ENCODE data around the gene GPR63. TPM values are rescaled to one million over a fixed set of nuclear protein-coding genes. Genes with fewer than 3 reads are reported as not detected.

Gene GPR63
- total RNA-seq, 1 experiment from 2014 or later: 5.9 TPM

DNA sequence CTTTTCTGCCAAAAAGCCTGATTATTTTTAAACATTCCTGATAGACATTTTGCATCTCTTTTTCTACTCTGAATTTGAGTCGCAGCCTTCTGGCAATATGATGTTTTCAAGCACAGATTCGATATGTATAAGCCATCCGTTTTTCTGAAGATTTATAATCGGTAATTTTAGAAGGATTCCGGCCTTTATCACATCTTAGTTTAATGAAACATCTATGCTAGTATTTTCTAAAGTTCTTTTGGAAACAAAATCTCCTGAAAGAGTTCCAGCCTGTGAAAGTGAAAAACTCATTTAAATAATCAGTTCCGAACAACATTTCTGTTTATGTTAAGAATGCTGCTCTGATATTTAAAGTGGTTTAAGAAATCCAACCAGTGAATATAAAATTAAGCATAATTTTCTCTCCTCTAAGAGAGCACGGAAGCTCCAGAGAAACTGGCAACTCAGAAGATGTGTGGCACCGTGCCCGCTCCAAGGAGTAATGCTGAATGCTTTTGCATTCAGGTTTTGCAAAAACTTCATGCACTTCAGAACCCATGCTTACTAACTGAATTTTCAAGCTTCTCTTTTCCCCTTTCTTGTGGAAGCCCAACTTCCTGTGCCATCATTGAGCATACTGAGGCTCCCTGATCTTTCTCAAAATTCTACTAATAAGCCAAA, 39.7 kb upstream of the GPR63 start:
- no peaks in the 10 kb centered on the region; the same call in 1 of the 2 replicates for H3K27me3 ChIP-seq (ENCODE audit: insufficient read depth, low read length)
- no peak overlapping the region for H3T11ph ChIP-seq (ENCODE audit: low read length)
- H2AFZ ChIP-seq (ENCODE audit: low read length): no peak overlapping the region
- no peaks in the 10 kb centered on the region for H4K20me1 ChIP-seq (ENCODE audit: control insufficient read depth, insufficient read depth, insufficient read length)
- no peak overlapping the region for H3K14ac ChIP-seq (ENCODE audit: insufficient read depth, low read length)
- no peaks in the 10 kb centered on the region for H3K36me3 Mint-ChIP-seq (ENCODE audit: insufficient read depth in 1 of 3, low read depth in 3 of 3)
- H3K79me1 ChIP-seq (ENCODE audit: insufficient read depth, low read depth, low read length, poor library complexity, severe bottlenecking): no peaks in the 10 kb centered on the region
- no peak overlapping the region for H3K4ac ChIP-seq (ENCODE audit: low read depth, low read length)
- WGBS (ENCODE audit: extremely low coverage, insufficient read length, low lambda C conversion rate): no CpG with 5 or more reads among the region's 9 CpGs
- no peaks in the 10 kb centered on the region for H3K27me3 Mint-ChIP-seq (ENCODE audit: low read depth)
- H4K5ac ChIP-seq (ENCODE audit: insufficient read length, low read depth, low read length): no peak overlapping the region
- H3K9me3 ChIP-seq (ENCODE audit: control insufficient read depth, low read depth, low read length): no peaks in the 10 kb centered on the region
- H3K56ac ChIP-seq (ENCODE audit: insufficient read length, low read depth, low read length): no peak overlapping the region
- H2BK20ac ChIP-seq (ENCODE audit: low read depth, low read length, poor library complexity, severe bottlenecking): no peak overlapping the region
- no peaks in the 10 kb centered on the region for H3K23me2 ChIP-seq (ENCODE audit: insufficient read length, low read depth, low read length, poor library complexity, severe bottlenecking)
- no peak overlapping the region for H3K9ac ChIP-seq (ENCODE audit: extremely low read depth, insufficient read length, low read length)
- no peak overlapping the region for H3K23ac ChIP-seq (ENCODE audit: insufficient read length, low read depth, low read length)
- H2BK15ac ChIP-seq (ENCODE audit: low read depth, low read length): no peak overlapping the region
- no peak for DNase-seq
- H3K27ac Mint-ChIP-seq: no peak overlapping the region
- no peaks in the 10 kb centered on the region for H3K79me2 ChIP-seq (ENCODE audit: insufficient read depth, low read length)
- H4K8ac ChIP-seq (replicated peaks; ENCODE audit: insufficient read length, low read depth, low read length): no peak overlapping the region
- no peak overlapping the region for H3K27ac ChIP-seq (ENCODE audit: insufficient read length, low read depth, low read length)
- H4K91ac ChIP-seq (ENCODE audit: insufficient read length, low read depth, low read length): no peak overlapping the region
- H3K4me1 Mint-ChIP-seq: no peaks in the 10 kb centered on the region; a peak in 1 of 4 replicates
- H2BK120ac ChIP-seq (ENCODE audit: low read depth, low read length, poor library complexity, severe bottlenecking): no peak overlapping the region
- H3K9me3 Mint-ChIP-seq: no peaks in the 10 kb centered on the region
- H3K18ac ChIP-seq (ENCODE audit: insufficient read length, low read depth, low read length): no peak overlapping the region
- TF ChIP-seq CTCF (conservative IDR thresholded peaks at IDR 0.05): no peak
- no peaks in the 10 kb centered on the region for H3K4me1 ChIP-seq (ENCODE audit: insufficient read depth, low read length)
- H2BK12ac ChIP-seq (ENCODE audit: insufficient read length, low read depth, low read length): no peak overlapping the region
- no peak overlapping the region for H2AK5ac ChIP-seq (ENCODE audit: insufficient read length, low read length)
- H3K4me3 Mint-ChIP-seq: no peak overlapping the region
- no peak overlapping the region for H2BK5ac ChIP-seq (ENCODE audit: insufficient read length, low read length)
- no peak overlapping the region for H3K4me2 ChIP-seq (ENCODE audit: insufficient read depth, insufficient read length, low read length)
